OCI-LY3 (cell line): ENCODE data around the gene AKAP3.

Experiments
- CTCF ChIP-seq: fragments of 200-600, 300-600 bp; sonication (generic); IDR thresholded peaks from 2 replicates; pipeline ENCODE4 v1.5.1; 2014; ENCODE audit warnings: antibody characterized with exemption, low read length, low read depth
- EZH2phosphoT487 ChIP-seq: fragments of 200-600 bp; shearing (Covaris generic); IDR thresholded peaks from 2 replicates; pipeline ENCODE4 v1.6.1; 2018; ENCODE audit warnings: antibody characterized with exemption, mixed run types, low read depth

- TF ChIP-seq CTCF, result no peak
- TF ChIP-seq EZH2phosphoT487, result no peak
Measured at GRCh38 chr12:4649358-4649661, 459 bp upstream of the AKAP3 start.
